AML-193 (cell line): Measurements from ENCODE around the gene POLH.
"Not testable (repeated sequence)": the region's sequence is repeated elsewhere in the genome, so short reads cannot be mapped to it uniquely, and the experiment has no call there.

ENCODE experiments used
- DNase-seq, 2 experiments: peaks; one replicate each; lab custom pipeline; 2025; lab: John Stamatoyannopoulos, UW

POLH gene

DNA sequence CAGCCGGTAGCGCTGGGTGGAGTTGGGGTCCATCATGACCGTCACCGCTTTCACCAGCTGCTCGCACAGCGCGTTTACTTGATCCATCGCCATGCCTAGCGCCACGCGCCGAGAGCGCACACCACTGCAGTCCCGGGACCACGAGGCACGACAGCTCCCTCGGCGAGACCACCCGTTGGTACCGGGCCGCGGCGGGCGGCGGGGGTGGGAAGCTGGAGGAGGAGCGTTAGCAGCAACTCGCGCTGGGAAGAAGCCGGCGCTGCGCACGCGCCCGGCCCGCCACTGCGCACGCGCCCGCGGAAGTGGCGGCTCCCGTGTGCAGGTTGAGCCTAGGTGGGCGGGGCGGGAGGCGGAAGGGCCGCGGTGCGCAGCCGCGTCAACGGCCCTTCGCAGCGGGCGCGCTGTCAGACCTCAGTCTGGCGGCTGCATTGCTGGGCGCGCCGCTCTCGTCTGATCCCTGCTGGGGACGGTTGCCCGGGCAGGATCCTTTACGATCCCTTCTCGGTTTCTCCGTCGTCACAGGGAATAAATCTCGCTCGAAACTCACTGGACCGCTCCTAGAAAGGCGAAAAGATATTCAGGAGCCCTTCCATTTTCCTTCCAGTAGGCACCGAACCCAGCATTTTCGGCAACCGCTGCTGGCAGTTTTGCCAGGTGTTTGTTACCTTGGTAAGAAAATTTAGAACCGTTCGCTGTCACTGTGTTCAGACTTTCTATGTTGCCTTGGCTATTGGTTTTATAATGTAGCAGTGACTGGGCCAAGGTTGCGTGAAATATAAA, at the start of gene POLH, which contains the start of gene XPO5:
POLH (plus strand) TSS at position 414 of the 780 bp plus-strand sequence. CDS start 6,135 bp downstream, outside the sequence.
XPO5 (minus strand) TSS at position 267 of the 780 bp plus-strand sequence; CDS start at position 93, 174 bp downstream.
- peak; percentile 94 to 96 for DNase-seq

DNA sequence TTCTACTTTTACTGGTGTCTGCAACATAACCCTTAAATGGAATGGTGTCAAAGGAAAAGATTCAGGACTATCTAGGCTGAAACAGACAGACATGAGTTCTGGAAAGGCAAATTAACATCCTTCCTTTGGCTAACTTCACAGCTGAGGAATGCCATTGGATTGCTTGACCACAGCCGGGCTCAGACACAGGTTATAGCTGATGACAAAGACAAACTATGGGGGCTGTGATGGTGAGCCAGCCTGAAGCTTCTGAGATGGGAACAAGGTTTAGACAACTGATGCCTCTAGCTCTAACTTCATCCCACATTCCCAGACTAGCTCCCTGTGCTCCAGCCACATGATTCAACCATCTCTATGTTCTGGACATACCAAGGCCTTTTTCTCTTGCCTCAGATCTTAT, 43.8 kb upstream of the POLH start:
- no peak for DNase-seq

DNA sequence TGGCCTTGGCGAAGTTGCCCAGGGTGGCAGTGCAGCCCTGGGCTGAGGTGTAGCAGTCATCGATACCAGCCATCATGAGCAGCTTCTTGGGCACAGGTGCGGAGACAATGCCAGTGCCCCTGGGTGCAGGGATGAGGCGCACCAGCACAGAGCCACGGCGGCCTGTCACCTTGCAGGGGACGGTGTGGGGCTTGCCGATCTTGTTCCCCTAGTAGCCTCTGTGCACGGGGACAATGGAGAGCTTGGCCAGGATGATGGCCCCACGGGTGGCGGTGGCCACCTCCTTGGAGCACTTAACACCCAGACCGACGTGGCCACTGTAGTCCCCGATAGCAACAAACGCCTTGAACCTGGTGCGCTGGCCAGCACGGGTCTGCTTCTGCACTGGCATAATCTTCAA, 37.0 kb upstream of the POLH start:
- not testable (repeated sequence) for DNase-seq

DNA sequence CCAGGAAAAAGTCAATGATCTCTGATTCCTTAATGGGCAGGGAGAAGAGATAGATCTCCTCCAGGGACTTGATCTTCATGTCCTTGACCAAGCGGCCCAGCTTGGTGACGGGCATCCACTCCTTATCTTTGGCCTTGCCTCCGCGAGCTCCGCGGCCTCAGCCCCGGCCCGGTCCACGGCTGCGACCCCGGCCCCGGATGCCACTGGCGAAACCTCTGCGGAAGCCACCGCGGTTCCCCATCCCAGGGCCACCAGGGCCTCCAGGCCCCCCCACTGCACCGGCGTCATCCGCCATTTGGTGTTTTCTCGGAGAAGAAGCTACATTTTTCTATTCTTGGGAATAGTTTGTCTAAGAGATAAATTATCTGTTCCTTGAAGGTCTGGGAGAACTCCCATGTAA, 36.6 kb upstream of the POLH start:
- not testable (repeated sequence) for DNase-seq

DNA sequence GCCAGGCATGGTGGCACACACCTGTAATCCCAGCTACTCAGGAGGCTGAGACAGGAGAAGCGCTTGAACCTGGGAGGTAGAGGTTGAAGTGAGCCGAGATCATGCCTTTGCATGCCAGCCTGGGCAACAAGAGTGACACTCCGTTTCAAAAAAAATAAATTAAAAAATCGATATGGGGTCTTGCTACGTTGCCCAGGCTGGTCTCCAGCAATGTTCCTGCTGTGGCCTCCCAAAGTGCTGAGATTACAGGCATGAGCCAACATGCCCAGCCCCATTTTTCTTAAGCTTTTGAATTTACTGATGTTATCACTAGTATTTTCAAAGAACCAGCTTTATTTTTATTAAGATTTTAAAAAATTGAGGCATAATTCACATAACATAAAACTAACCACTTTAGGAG, 35.5 kb upstream of the POLH start:
- no peak for DNase-seq

DNA sequence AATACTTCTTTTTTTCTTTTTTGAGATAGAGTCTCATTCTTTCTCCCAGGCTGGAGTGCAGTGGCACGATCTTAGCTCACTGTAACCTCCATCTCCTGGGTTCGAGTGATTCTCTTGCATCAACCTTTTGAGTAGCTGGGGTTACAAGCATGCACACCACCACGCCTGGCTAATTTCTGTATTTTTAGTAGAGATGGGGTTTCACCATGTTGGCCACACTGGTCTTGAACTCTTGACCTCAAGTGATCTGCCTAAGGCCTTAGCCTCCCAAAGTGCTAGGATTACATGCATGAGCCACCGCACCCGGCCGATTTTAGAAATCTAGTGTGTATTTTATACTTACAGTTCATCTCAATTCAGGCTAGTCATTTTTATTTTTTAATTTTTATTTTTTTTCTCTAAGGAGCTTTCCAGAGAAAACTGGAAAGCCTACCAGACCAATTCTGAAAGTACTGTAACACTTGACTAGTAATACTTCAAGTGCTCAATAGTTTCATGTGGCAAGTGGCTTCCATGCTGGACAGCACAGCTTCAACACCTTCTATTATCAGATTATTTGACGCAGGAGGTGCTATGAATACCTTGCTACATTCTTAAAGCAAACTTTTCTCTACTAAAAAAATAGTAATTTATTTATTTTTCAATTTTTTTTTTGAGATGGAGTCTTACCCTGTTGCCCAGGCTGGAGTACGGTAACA, 34.1 kb upstream of the POLH start:
- DNase-seq: no peak

DNA sequence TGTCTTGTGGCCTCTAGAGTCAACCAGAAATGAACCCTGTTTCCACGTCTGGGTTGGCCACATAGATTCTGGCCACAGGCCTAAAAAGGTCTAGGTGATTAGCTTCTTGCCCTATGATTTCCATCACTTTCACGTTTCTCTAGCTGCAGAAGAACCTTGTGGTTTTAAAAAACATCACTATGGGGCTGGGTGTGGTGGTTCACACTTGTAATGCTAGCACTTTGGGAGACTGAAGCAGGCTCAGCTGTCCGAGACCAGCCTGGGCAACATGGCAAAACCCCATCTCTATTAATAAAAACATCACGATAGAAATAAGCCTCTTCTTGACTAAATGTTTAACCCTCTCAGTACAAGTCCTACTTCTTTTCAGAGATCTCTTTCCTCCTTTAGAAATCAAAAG, 31.5 kb upstream of the POLH start:
- DNase-seq: no peak

DNA sequence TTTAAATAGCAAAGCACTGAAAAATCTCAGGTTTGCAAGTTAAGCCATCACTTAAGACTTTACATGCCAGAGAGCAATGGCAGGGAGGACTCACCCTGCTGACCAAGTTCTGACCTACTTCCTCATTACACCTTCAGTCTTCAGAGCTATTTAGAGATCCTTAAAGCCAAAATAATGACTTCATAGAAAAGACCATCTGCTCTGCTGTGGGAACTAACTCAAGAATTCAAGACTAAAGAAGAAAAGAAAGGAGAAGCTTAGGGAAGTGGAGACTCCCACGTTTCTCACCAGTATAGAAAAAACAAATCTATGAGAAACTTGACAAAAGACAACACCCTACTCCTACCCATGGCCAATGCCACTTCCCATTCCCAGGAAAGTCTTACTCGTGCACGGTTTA, 28.8 kb upstream of the POLH start:
- DNase-seq: no peak

DNA sequence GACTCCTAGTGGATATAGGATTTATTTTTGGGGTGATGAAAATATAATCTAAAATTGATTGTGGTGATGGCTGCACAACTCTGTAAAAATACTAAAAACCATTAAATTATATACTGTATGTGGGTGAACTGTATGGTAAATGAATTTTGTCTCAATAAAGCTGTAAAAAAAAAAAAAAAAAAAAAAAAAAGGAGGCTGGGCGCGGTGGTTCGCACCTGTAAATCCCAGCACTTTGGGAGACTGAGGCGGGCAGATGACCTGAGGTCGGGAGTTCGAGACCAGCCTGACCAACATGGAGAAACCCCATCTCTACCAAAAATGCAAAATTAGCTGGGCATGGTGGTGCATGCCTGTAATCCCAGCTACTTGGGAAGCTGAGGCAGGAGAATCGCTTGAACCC, 18.4 kb upstream of the POLH start:
- DNase-seq: not testable (repeated sequence)

DNA sequence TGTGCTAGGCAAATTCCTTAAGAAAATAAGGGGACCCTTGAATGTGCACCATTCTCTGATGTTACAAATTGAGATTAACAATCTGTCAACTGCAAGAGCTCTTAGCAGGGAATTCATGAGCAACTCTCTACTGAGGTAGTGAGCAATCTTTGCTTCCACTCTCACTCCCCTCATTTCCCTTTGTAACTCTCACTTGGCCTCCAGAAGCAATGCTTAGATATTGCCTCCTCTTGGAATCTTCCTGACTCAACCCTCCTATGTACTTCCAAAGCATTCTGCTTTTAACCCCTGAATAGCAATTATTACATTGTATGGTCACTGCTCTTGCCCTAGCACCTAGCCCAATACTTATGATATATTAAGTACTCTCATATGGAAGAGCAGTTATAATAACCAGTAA, 16.7 kb upstream of the POLH start:
- no peak for DNase-seq

DNA sequence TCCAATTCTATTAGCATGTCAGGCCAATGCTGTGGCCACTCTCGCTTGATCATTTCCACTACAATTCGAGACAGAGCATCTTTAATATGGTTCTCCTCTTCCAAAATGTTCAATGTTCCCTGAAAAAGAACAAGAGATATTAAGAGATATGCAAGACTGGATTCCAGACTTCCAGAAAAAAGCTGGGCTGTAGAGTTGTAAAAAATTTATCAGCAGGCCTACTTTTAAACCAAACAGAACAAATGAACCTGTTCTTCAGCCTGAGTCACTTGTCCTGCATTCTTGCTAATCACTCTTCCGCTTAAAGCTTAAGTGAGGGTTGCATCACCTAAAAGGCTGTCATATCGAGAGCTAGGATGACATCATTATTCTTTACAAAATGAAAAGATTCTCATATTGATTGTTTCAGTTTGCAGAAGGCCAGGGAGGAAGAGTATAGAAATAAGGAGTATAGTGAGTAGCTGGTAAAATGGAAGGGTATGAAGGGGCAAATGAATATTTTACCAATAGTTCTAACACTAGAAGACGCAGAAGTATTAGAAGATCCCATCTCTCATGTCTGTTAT, 5.0 kb upstream of the POLH start:
- DNase-seq: no peak

DNA sequence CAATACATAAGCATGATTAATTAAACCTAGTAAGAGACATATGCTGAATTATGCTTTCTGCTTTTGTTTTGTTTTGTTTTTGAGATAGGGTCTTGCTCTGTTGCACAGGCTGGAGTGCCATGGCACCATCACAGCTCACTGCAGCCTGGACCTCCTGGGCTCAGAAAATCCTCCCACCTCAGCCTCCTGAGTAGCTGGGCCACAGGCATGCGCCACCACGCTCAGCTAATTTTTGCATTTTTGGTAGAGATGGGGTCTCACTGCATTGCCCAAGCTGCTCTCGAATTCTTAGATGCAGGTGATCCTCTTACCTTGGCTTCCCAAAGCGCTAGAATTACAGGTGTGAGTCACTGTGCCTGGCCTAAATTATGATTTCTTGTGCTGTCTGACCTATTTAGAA, 4.0 kb upstream of the POLH start:
- DNase-seq: no peak

DNA sequence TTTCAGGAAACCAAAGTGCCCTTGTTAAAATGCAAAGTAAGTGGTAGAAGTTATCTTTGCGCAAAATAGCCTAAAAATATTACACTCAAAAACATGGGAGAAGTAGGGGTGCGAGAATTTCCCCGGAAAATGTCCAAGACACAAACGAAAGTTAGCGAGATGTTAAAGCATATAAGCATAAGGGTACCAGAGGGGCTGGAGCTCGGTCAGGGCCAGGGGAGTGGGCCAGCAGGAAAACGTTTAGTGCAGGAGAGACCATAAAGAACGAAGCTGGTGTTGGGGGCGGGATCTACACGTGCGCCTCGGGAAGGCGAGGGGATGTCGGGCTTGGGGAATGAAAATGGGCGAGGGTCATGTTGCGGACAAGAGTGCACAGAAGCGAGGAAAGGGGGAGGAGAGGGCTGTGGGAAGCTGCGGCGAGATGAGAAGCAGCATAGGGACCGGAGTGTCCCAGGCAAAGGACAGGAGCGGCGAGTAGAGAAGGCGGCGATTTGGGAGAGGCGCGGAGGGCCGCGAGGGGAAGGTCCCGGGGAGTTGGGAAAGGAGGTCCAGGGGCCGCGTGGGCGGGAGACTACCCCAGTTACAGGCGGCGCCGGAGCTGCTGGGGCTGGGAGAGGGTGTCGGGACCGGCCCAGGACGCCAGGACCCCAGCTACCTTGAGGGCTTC, 747 bp upstream of the POLH start:
- DNase-seq: peak; percentile 14 to 57

DNA sequence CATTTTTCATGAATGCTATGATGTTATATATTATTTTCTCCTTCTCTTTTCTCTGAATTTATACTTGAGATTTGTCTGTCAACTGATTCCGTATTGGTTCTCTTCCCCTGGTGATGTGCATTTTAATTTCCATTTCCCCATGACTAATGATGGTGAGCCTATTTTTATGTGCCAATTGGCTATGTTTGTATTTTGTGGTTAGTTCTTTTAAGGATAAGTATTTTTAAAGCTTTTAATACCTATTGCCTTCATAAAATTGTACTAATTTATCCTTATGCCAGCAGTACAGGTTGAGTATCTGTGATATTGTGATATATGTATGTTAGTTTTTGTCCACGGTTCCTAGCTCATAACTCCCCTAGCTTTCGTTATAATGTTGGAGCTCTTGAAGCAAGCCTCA, 2.8 kb downstream of the POLH start:
- DNase-seq: no peak

DNA sequence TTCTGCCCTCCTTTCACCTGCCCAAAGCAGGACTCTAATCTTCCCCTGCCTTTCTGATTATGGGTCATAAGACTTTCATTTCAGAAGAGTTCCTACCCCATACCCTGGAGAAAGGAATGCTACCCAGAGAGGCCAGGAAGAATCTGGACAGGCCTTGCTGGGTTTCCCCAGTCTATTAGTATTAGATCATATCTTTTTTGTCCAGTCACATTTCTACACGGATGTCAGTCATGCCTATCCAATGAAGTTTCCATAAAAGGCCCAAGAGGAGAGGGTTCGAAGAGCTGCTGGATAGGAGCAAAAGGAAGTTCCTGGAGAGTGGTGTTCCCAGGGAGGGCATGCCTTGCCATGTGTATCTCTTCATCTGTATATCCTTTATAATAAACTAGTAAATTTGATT, 3.2 kb downstream of the POLH start:
- DNase-seq: no peak

DNA sequence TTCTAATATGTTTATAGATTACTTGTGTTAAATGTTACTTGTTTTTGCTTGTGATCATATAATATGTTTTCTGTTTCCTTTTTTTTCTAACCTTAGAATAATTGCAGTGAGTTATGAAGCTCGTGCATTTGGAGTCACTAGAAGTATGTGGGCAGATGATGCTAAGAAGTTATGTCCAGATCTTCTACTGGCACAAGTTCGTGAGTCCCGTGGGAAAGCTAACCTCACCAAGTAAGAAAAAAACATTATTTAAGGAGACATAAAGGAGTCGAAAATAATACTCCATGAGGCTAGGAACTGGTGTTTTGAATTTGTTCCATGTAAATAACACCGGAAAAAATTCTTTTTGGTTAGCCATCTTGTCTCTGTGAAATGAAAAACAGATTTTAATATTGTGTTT, 6.9 kb downstream of the POLH start:
- no peak for DNase-seq

DNA sequence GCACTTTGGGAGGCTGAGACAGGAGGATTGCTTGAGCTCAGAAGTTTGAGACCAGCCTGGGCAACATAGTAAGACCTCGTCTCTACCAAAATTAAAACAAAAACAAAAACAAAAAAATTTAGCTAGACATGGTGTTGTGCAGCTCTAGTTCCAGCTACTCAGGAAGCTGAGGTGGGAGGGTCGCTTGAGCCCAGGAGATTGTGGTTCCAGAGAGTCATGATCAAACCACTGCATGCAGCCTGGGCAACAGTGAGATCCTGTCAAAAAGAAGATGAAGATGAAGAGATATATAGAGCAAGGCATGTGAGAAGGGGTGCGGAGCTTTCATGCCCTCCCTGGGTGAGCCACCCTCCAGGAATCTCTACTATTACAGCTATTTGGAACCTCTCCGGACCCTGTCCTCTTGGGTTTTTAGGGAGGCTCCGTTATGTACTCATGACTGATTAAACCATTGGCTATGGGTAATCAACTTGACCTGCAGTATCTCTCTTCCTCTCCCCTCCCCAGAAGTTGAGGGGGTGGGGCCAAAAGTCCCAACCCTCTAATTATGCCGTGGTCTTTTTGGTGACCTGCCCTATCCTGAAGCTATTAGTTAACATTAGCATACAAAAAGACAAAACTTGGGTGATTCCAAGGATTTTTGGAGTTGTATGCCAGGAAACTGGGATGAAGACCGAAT, 9.0 kb downstream of the POLH start:
- no peak for DNase-seq

DNA sequence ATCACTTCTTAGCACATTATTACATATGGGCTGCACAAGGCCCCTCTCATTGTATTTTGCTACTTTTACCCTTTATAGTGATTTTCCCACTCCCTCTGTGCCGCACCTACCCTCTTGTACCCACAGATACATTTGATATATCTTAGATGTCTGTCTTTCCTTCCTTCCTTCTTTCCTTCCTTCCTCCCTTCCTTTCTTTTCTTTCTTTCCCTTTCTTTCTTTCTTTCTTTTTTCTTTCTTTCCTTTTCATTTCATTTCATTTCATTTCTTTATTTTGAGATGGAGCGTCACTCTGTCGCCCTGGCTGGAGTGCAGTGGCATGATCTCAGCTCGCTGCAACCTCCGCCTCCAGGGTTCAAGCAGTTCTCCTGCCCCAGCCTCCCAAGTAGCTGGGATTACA, 12.2 kb downstream of the POLH start:
- DNase-seq: no peak

DNA sequence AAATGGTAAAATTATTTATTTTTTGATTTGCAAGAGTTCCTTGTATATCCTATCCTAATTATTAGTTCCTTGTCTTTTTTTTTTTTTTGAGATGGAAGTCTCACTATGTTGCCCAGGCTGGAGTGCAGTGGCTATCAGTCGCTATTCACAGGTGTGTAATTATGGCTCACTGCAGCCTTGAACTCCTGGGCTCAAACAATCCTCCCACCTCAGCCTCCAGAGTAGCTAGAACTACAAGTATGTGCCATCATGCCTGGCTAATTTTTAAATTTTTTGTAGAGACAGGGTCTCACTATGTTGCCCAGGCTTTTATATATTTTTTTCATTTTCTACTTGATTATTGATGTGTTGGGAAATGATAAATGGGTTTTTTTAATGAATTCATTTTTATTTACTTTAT, 13.6 kb downstream of the POLH start:
- DNase-seq: not testable (repeated sequence)

DNA sequence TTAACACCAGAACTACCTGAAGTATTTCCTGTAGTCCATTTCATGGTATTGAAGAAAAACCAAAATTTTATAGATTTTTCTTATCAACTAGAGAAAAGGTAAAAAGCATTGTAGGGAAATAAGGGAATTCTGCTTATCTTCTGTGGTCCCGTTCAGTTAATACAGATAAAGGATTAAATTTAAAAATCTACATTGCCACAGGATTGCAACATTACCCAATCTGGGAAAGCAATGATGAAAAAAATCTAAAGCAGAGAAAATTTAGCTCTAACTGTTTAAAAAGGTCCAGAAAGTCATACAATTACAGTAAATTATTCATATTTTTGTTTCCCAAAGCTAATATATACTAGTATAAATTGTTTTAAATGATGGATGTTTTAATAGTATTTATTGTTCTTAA, 18.0 kb downstream of the POLH start:
- no peak for DNase-seq

DNA sequence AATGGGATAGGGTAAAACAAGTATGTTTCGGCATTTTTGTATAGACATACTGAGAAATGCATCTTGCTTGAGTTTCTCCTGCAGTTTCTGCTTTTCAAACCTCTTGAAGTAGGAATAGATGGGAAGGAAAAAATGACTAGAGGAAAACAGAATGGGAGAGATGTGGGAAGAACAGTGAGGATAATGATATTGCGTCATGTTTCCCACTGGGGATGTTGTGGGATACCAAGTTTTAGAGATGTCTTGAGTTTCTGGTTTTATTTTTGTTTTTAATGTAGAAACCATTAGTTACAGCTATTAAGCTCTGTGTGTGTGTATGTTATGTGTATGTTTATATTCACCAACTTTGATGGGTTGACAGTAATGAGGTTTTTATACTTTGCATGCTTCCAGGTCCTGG, 24.6 kb downstream of the POLH start:
- no peak for DNase-seq

DNA sequence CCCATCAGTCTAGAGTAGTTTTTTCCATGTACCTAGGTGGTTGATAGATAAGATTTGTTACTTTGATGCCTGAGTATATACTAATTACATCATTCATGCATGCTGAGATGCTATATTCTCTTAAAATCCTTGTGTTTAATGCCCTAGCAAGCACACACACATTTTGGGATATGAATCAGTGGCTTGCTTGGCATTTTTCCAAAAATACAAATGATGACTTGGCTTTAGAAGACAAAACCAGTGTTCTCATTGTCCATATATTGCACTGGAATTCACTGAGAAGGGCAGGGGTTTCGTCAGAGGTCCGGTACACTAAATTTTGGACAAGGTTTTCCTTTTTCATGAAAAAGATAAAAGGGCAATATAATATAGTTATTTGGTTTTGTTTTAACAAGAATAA, 28.2 kb downstream of the POLH start:
- no peak for DNase-seq
